Gastroesophageal sphincter (tissue), 3 donors: ENCODE results near the gene SUN2.

Experiments used
- CTCF ChIP-seq, 4 experiments: fragments of 200-600 bp in 2 of 4; fragments of 450-650 bp in 2 of 4; sonication (generic) in 1 of 4; IDR thresholded peaks; one replicate each; pipeline ENCODE4 v1.5.1; 2017 to 2019; ENCODE audit warnings: antibody characterized with exemption in 4 of 4, mild to moderate bottlenecking in 2 of 4, moderate library complexity in 2 of 4
- EP300 ChIP-seq: sonication (generic); formaldehyde crosslinking; IDR thresholded peaks from one replicate; pipeline ENCODE4 v1.6.1; 2017; ENCODE audit warnings: antibody characterized with exemption, mild to moderate bottlenecking
- POLR2A ChIP-seq, 2 donors: fragments of 450-650 bp; IDR thresholded peaks; one replicate each; pipeline ENCODE4 v1.6.1; 2017; ENCODE audit warnings: antibody characterized with exemption in 2 of 2, mild to moderate bottlenecking in 2 of 2, moderate library complexity in 1 of 2
- POLR2AphosphoS5 ChIP-seq: sonication (generic); formaldehyde crosslinking; IDR thresholded peaks from one replicate; pipeline ENCODE4 v1.6.1; 2017; ENCODE audit warnings: antibody characterized with exemption

- TF ChIP-seq CTCF (IDR thresholded peaks at IDR 0.05) (no peak), EP300 (no peak), POLR2A (IDR thresholded peaks at IDR 0.05) (no peak), POLR2AphosphoS5 (no peak)
These were observed 17.2 kb downstream of the SUN2 start for GRCh38 chr22:38738475-38739070.
